GM12878 (cell line): ENCODE measurements around the gene MAP4K2. TPM values are rescaled to one million over a fixed set of nuclear protein-coding genes. Genes with fewer than 3 reads are reported as not detected.

Experiments
- ATAC-seq: fragments of 200-7000 bp; cut with Tn5 transposase; 3 replicates; pipeline ENCODE4 v1.9.1; 2020; ENCODE audit warnings: mild to moderate bottlenecking, moderate library complexity
- BruUV-seq: library from RNA; stranded (reverse); fragments of 400-500 nt; replicated peaks from 2 replicates; lab custom pipeline; 2021; lab: Mats Ljungman, UMichigan
- CTCF ChIA-PET: fragments of 300-600 bp; sonication (Branson Sonifier 250); formaldehyde crosslinking; extraction: SDS; loops from one replicate; lab custom pipeline; 2021; ENCODE audit warnings: inconsistent platforms; lab: Yijun Ruan, JAX
- POLR2A ChIA-PET: fragments of 350-600 bp; formaldehyde crosslinking; extraction: SDS; loops from one replicate; lab custom pipeline; 2021; ENCODE audit warnings: inconsistent platforms; lab: Charles Lee
- RAD21 ChIA-PET: fragments of 300-600 bp; sonication (Branson Sonifier 250); formaldehyde crosslinking; loops from one replicate; lab custom pipeline; 2023; ENCODE audit warnings: antibody characterized with exemption; ENCODE audit not compliant: unreplicated experiment; lab: Charles Lee
- SMC1A ChIA-PET: fragments of 300-600 bp; sonication (Branson Sonifier 250); formaldehyde crosslinking; loops from one replicate; lab custom pipeline; 2023; ENCODE audit not compliant: unreplicated experiment, uncharacterized antibody; lab: Charles Lee
- DNase-seq: peaks from one replicate; pipeline ENCODE4 v3.0.0-alpha.2; 2011; ENCODE audit warnings: low read depth, low spot score
- FAIRE-seq: peaks from 3 replicates; lab custom pipeline; 2011; peaks lifted over from hg19 to GRCh38; lab: Jason Lieb, UNC
- H2AFZ ChIP-seq: 2 replicates; pipeline ENCODE4 v1.6.0; 2011; ENCODE audit warnings: low read depth, low read length, control low read depth; ENCODE audit not compliant: control insufficient read depth
- H3K27ac ChIP-seq: 2 replicates; pipeline ENCODE4 v1.5.1; 2011; ENCODE audit warnings: control low read depth; ENCODE audit not compliant: control insufficient read depth, insufficient read depth
- H3K27me3 ChIP-seq, 2 experiments: replicated peaks in 1 of 2; 2 replicates each; pipeline versions ENCODE4 v1.6.0 to v1.6.1; 2011; ENCODE audit warnings: low read length in 1 of 2; ENCODE audit not compliant: control insufficient read depth in 2 of 2, insufficient read depth in 2 of 2
- H3K36me3 ChIP-seq, 2 experiments: 2 replicates each; pipeline ENCODE4 v1.5.1; 2011; ENCODE audit warnings: low read length in 1 of 2; ENCODE audit not compliant: control insufficient read depth in 2 of 2, insufficient read depth in 2 of 2
- H3K4me1 ChIP-seq: 2 replicates; pipeline ENCODE4 v1.6.1; 2011; ENCODE audit warnings: mild to moderate bottlenecking, low read length, moderate library complexity, mixed read lengths; ENCODE audit not compliant: control insufficient read depth, insufficient read depth
- H3K4me2 ChIP-seq: 2 replicates; pipeline ENCODE4 v1.6.0; 2011; ENCODE audit warnings: control low read depth; ENCODE audit not compliant: control insufficient read depth, insufficient read depth
- H3K4me3 ChIP-seq: fragments of 200-600 bp; sonication (generic); 2 replicates; pipeline ENCODE4 v1.5.1; 2016
- H3K79me2 ChIP-seq: 2 replicates; pipeline ENCODE4 v1.6.0; 2011; ENCODE audit warnings: low read length; ENCODE audit not compliant: control insufficient read depth, insufficient read depth
- H3K9ac ChIP-seq: 2 replicates; pipeline ENCODE4 v1.8.0; 2011; ENCODE audit warnings: low read length, control low read depth, mixed read lengths; ENCODE audit not compliant: control insufficient read depth, insufficient read depth
- H3K9me3 ChIP-seq: replicated peaks from 3 replicates; pipeline ENCODE4 v1.5.1; 2011; ENCODE audit warnings: mild to moderate bottlenecking, low read length; ENCODE audit not compliant: control insufficient read depth, insufficient read depth
- H4K20me1 ChIP-seq: 2 replicates; pipeline ENCODE4 v1.6.0; 2011; ENCODE audit not compliant: control insufficient read depth, insufficient read depth
- CBX3 ChIP-seq: fragments of 200-600 bp; sonication (generic); IDR thresholded peaks from 2 replicates; pipeline ENCODE4 v1.6.1; 2016; ENCODE audit warnings: low read depth, borderline replicate concordance
- GABPA ChIP-seq: IDR thresholded peaks from 2 replicates; pipeline ENCODE4 v1.6.1; 2014; ENCODE audit warnings: antibody characterized with exemption, low read depth, mild to moderate bottlenecking, inconsistent platforms
- HDAC6 ChIP-seq: fragments of 200-600 bp; sonication (generic); IDR thresholded peaks from one replicate; pipeline ENCODE4 v1.8.0; 2017; ENCODE audit warnings: antibody characterized with exemption; ENCODE audit not compliant: unreplicated experiment
- MYB ChIP-seq: fragments of 150-350 bp; IDR thresholded peaks from 2 replicates; pipeline ENCODE4 v1.6.1; 2014; ENCODE audit warnings: mild to moderate bottlenecking, low read depth, low read length, borderline replicate concordance
- RAD51 ChIP-seq: fragments of 450-650 bp; IDR thresholded peaks from 2 replicates; pipeline ENCODE4 v1.6.1; 2016; ENCODE audit warnings: moderate library complexity, mild to moderate bottlenecking, inconsistent platforms
- SUZ12 ChIP-seq: fragments of 200-600 bp; sonication (generic); IDR thresholded peaks from one replicate; pipeline ENCODE4 v1.6.1; 2018; ENCODE audit warnings: antibody characterized with exemption, mild to moderate bottlenecking; ENCODE audit not compliant: unreplicated experiment
- whole genome bisulfite sequencing: methylation state at CpG from one replicate; pipeline ENCODE4 v1.1.6; 2016; ENCODE audit warnings: low lambda C conversion rate; ENCODE audit not compliant: insufficient replicate concordance, insufficient coverage; ENCODE audit errors: missing lambda C conversion rate; 5-methylcytosine and 5-hydroxymethylcytosine counted together
- in situ Hi-C: fragments of 300-500 bp; cut with MboI; formaldehyde crosslinking; loops from 9 replicates; pipeline ENCODE4 v1.14.3; 2018; ENCODE audit warnings: mixed read lengths
- intact Hi-C: fragments of 100-400 bp; cut with micrococcal nuclease; formaldehyde crosslinking; loops from one replicate; pipeline ENCODE4 v1.14.2; 2022; ENCODE audit not compliant: unreplicated experiment
- polyA plus RNA-seq, 11 experiments: library from polyadenylated mRNA; depleted of rRNA in 4 of 11; unstranded in 6 of 11; stranded (reverse) in 5 of 11; fragments of >200 nt; fragmentation: Nextera tagmentation in 4 of 11; fragmentation: Illumina TruSeq in 1 of 11; extraction: Ambion mirVana in 4 of 11; extraction: Trizol in 1 of 11; gene quantifications; 1 replicate in 1 of 11; 2 replicates in 10 of 11; pipeline versions ENCODE4 v1.2.1 to v1.2.3, GENCODE V29; 2011 to 2016; ENCODE audit warnings: inconsistent platforms in 2 of 11, missing spikeins in 2 of 11, low read depth in 1 of 11
- total RNA-seq, 4 experiments: library from RNA; depleted of rRNA in 3 of 4; stranded (reverse); fragments of >200 nt in 3 of 4; fragmentation: Illumina TruSeq in 1 of 4; extraction: Trizol in 1 of 4; gene quantifications; 2 replicates each; pipeline versions ENCODE4 v1.2.1 to v1.2.3, GENCODE V29; 2013 to 2021
- TF ChIP-seq, protein P1 (sequence below): IDR thresholded peaks from 2 replicates; pipeline ENCODE4 v1.6.1; 2012; ENCODE audit warnings: low read depth, low read length, improper control_type of control experiment
- TF ChIP-seq, protein P2 (sequence below): fragments of 450-650 bp; IDR thresholded peaks from 2 replicates; pipeline ENCODE4 v1.6.1; 2017; ENCODE audit warnings: mild to moderate bottlenecking

The MAP4K2 gene
- total and polyA plus RNA-seq, 10 of the 15 experiments (the other 5 are each of a cell fraction or from before 2014, with no cell fraction given) = 0.98 to 78.1 (median 48.9) TPM

DNA sequence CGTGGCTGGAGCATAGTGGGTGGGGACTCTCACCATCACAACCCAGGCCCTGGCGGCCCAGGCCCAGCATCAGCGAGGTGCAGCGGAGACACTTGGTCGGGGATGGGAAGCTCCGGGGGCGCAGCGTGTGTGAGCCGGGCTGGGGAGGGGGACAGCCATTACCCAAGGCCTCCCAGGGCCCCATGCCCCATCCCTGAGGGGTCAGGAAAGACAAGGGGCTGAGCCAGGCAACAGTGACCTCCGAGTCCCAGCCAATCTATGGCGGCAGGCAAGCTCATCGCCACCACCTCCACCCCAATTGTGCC, 30.1 kb upstream of the MAP4K2 start:
- 70% methylated on average over 12 of the region's 12 CpGs for WGBS
- no peak overlapping the region for H2AFZ ChIP-seq
- ChIA-PET CTCF (no interaction called here), RAD21 (no interaction called here), SMC1A (no interaction called here), POLR2A (no interaction called here)
- no peak overlapping the region for H3K4me3 ChIP-seq
- H4K20me1 ChIP-seq = no peaks in the 10 kb centered on the region
- DNase-seq = no peak
- no peaks in the 10 kb centered on the region for H3K79me2 ChIP-seq
- no TSS peak for BruUV-seq
- FAIRE-seq = no peak
- peaks cover 3% of the 10 kb centered on the region; the same call in 1 of the 2 replicates for H3K4me1 ChIP-seq
- H3K36me3 ChIP-seq = no peaks in the 10 kb centered on the region
- H3K27me3 ChIP-seq = no peaks in the 10 kb centered on the region
- in situ Hi-C loops = no loop called here
- H3K27ac ChIP-seq = no peak overlapping the region
- H3K9me3 ChIP-seq = no peaks in the 10 kb centered on the region
- TF ChIP-seq RAD51 (no peak), CBX3 (no peak), SUZ12 (no peak), MYB (no peak), HDAC6 (no peak), GABPA (no peak)
- TF ChIP-seq, protein P1, sequence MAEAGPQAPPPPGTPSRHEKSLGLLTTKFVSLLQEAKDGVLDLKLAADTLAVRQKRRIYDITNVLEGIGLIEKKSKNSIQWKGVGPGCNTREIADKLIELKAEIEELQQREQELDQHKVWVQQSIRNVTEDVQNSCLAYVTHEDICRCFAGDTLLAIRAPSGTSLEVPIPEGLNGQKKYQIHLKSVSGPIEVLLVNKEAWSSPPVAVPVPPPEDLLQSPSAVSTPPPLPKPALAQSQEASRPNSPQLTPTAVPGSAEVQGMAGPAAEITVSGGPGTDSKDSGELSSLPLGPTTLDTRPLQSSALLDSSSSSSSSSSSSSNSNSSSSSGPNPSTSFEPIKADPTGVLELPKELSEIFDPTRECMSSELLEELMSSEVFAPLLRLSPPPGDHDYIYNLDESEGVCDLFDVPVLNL = no peak
- TF ChIP-seq, protein P2, sequence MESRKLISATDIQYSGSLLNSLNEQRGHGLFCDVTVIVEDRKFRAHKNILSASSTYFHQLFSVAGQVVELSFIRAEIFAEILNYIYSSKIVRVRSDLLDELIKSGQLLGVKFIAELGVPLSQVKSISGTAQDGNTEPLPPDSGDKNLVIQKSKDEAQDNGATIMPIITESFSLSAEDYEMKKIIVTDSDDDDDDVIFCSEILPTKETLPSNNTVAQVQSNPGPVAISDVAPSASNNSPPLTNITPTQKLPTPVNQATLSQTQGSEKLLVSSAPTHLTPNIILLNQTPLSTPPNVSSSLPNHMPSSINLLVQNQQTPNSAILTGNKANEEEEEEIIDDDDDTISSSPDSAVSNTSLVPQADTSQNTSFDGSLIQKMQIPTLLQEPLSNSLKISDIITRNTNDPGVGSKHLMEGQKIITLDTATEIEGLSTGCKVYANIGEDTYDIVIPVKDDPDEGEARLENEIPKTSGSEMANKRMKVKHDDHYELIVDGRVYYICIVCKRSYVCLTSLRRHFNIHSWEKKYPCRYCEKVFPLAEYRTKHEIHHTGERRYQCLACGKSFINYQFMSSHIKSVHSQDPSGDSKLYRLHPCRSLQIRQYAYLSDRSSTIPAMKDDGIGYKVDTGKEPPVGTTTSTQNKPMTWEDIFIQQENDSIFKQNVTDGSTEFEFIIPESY = no peak
- intact Hi-C loops = no loop called here
- H3K9ac ChIP-seq = no peak overlapping the region
- no peak overlapping the region for H3K4me2 ChIP-seq
- ATAC-seq = no peak
